IMR-90 (cell line): ENCODE data around the gene PRORP. TPM values are rescaled to one million over a fixed set of nuclear protein-coding genes. Genes with fewer than 3 reads are reported as not detected.

Source experiments
- ATAC-seq: fragments of 200-7000 bp; cut with Tn5 transposase; 2 replicates; pipeline ENCODE4 v1.9.1; 2020; ENCODE audit warnings: low read depth, mild to moderate bottlenecking, moderate library complexity
- BruUV-seq: library from RNA; stranded (reverse); fragments of 400-500 nt; replicated peaks from 2 replicates; lab custom pipeline; 2021; lab: Mats Ljungman, UMichigan
- CTCF ChIA-PET: fragments of 300-600 bp; formaldehyde crosslinking; extraction: SDS; loops from one replicate; lab custom pipeline; 2021; ENCODE audit warnings: antibody characterized with exemption; lab: Yijun Ruan, JAX
- POLR2A ChIA-PET: fragments of 300-600 bp; sonication (Branson Sonifier 250); formaldehyde crosslinking; loops from one replicate; lab custom pipeline; 2022; ENCODE audit warnings: antibody characterized with exemption; ENCODE audit not compliant: unreplicated experiment; lab: Charles Lee
- DNase-seq: peaks from one replicate; pipeline ENCODE4 v3.0.0; 2013
- H2AFZ ChIP-seq: replicated peaks from 2 replicates; pipeline ENCODE3; 2013; ENCODE audit warnings: low read length, mild to moderate bottlenecking; ENCODE audit not compliant: poor library complexity
- H2AK5ac ChIP-seq: 2 replicates; pipeline ENCODE4 v1.6.1; 2013; ENCODE audit warnings: low read depth, low read length, inconsistent platforms
- H2AK9ac ChIP-seq: replicated peaks from 2 replicates; pipeline ENCODE3; 2013; ENCODE audit warnings: mild to moderate bottlenecking, low read depth, low read length, moderate library complexity; ENCODE audit not compliant: poor library complexity
- H2BK120ac ChIP-seq: 2 replicates; pipeline ENCODE4 v1.6.1; 2013; ENCODE audit warnings: low read depth, low read length, inconsistent platforms
- H2BK15ac ChIP-seq: 3 replicates; pipeline ENCODE4 v1.6.1; 2013; ENCODE audit warnings: low read depth, low read length, inconsistent platforms
- H2BK20ac ChIP-seq: 2 replicates; pipeline ENCODE4 v1.6.1; 2013; ENCODE audit warnings: low read depth, mild to moderate bottlenecking, inconsistent platforms, low read length, moderate library complexity
- H2BK5ac ChIP-seq: 2 replicates; pipeline ENCODE4 v1.6.1; 2013; ENCODE audit warnings: mild to moderate bottlenecking, low read depth, low read length, inconsistent platforms; ENCODE audit not compliant: poor library complexity, severe bottlenecking
- H3K14ac ChIP-seq: replicated peaks from 2 replicates; pipeline ENCODE4 v1.6.1; 2013; ENCODE audit warnings: low read depth, low read length, inconsistent platforms
- H3K18ac ChIP-seq: 2 replicates; pipeline ENCODE4 v1.6.1; 2013; ENCODE audit warnings: low read depth, low read length, control low read depth
- H3K23ac ChIP-seq: 2 replicates; pipeline ENCODE4 v1.6.1; 2013; ENCODE audit warnings: low read depth, low read length, inconsistent platforms
- H3K27ac ChIP-seq: 2 replicates; pipeline ENCODE4 v1.5.1; 2013; ENCODE audit warnings: mild to moderate bottlenecking, control low read depth, low read length; ENCODE audit not compliant: insufficient read depth
- H3K27me3 ChIP-seq: 2 replicates; pipeline ENCODE4 v1.6.1; 2013; ENCODE audit warnings: low read length; ENCODE audit not compliant: control insufficient read depth, insufficient read depth
- H3K36me3 ChIP-seq: 2 replicates; pipeline ENCODE4 v1.6.1; 2013; ENCODE audit warnings: low read length, mixed read lengths; ENCODE audit not compliant: control insufficient read depth, insufficient read depth
- H3K4ac ChIP-seq: 2 replicates; pipeline ENCODE4 v1.6.1; 2013; ENCODE audit warnings: low read depth, low read length, inconsistent platforms
- H3K4me1 ChIP-seq: 2 replicates; pipeline ENCODE4 v1.6.1; 2013; ENCODE audit warnings: low read length, mixed read lengths; ENCODE audit not compliant: control insufficient read depth, insufficient read depth
- H3K4me2 ChIP-seq: 2 replicates; pipeline ENCODE4 v1.6.1; 2013; ENCODE audit warnings: low read depth, mild to moderate bottlenecking, control low read depth, low read length, moderate library complexity
- H3K4me3 ChIP-seq: 2 replicates; pipeline ENCODE4 v1.5.1; 2013; ENCODE audit warnings: low read depth, mild to moderate bottlenecking, control low read depth, low read length, moderate library complexity; ENCODE audit not compliant: insufficient read depth
- H3K56ac ChIP-seq: 2 replicates; pipeline ENCODE4 v1.6.1; 2013; ENCODE audit warnings: low read length, inconsistent platforms; ENCODE audit not compliant: insufficient read depth; ENCODE audit errors: extremely low read depth
- H3K79me1 ChIP-seq, 2 experiments: 2 replicates each; pipeline ENCODE4 v1.6.1; 2013; ENCODE audit warnings: low read length in 2 of 2, inconsistent platforms in 1 of 2, low read depth in 1 of 2
- H3K9ac ChIP-seq: 2 replicates; pipeline ENCODE4 v1.6.1; 2013; ENCODE audit warnings: low read depth, low read length, control low read depth
- H3K9me1 ChIP-seq: 2 replicates; pipeline ENCODE4 v1.6.1; 2013; ENCODE audit warnings: low read length, inconsistent platforms; ENCODE audit not compliant: insufficient read depth
- H3K9me3 ChIP-seq: 2 replicates; pipeline ENCODE4 v1.6.1; 2013; ENCODE audit warnings: low read length; ENCODE audit not compliant: control insufficient read depth, insufficient read depth
- H4K20me1 ChIP-seq: 2 replicates; pipeline ENCODE4 v1.6.1; 2013; ENCODE audit warnings: low read length, inconsistent platforms; ENCODE audit not compliant: insufficient read depth
- H4K5ac ChIP-seq: 2 replicates; pipeline ENCODE4 v1.6.1; 2013; ENCODE audit warnings: mild to moderate bottlenecking, low read depth, low read length, control low read depth
- H4K8ac ChIP-seq, 2 experiments: 2 replicates each; pipeline ENCODE4 v1.6.1; 2013; ENCODE audit warnings: low read depth in 2 of 2, low read length in 2 of 2, control low read depth in 1 of 2, inconsistent platforms in 1 of 2
- H4K91ac ChIP-seq: 2 replicates; pipeline ENCODE4 v1.6.1; 2013; ENCODE audit warnings: low read depth, low read length, inconsistent platforms; ENCODE audit not compliant: insufficient read depth
- BHLHE40 ChIP-seq: fragments of 150-350 bp; IDR thresholded peaks from 2 replicates; pipeline ENCODE4 v1.6.1; 2016; ENCODE audit warnings: mild to moderate bottlenecking, low read depth, low read length
- CEBPB ChIP-seq: IDR thresholded peaks from 2 replicates; pipeline ENCODE4 v1.6.1; 2012; ENCODE audit warnings: low read depth, low read length, improper control_type of control experiment
- CHD1 ChIP-seq: IDR thresholded peaks from 2 replicates; pipeline ENCODE4 v1.6.1; 2012; ENCODE audit warnings: low read depth, low read length, improper control_type of control experiment
- FOS ChIP-seq: fragments of 150-350 bp; IDR thresholded peaks from 2 replicates; pipeline ENCODE4 v1.6.1; 2016; ENCODE audit warnings: low read depth, low read length
- MAFK ChIP-seq: IDR thresholded peaks from 2 replicates; pipeline ENCODE4 v1.6.1; 2012; ENCODE audit warnings: low read depth, low read length, improper control_type of control experiment
- MAZ ChIP-seq: IDR thresholded peaks from 2 replicates; pipeline ENCODE4 v1.6.1; 2012; ENCODE audit warnings: low read depth, mild to moderate bottlenecking, low read length, improper control_type of control experiment, moderate library complexity, borderline replicate concordance
- MXI1 ChIP-seq: IDR thresholded peaks from 2 replicates; pipeline ENCODE4 v1.6.1; 2012; ENCODE audit warnings: low read depth, mild to moderate bottlenecking, low read length, moderate library complexity, borderline replicate concordance
- NFE2L2 ChIP-seq: fragments of 150-350 bp; IDR thresholded peaks from 2 replicates; pipeline ENCODE4 v1.6.1; 2016; ENCODE audit warnings: low read depth, mild to moderate bottlenecking, low read length
- POLR2A ChIP-seq: IDR thresholded peaks from 2 replicates; pipeline ENCODE4 v1.6.1; 2012; ENCODE audit warnings: mild to moderate bottlenecking, low read depth, low read length
- RAD21 ChIP-seq: IDR thresholded peaks from 2 replicates; pipeline ENCODE4 v1.6.1; 2012; ENCODE audit warnings: low read length, improper control_type of control experiment
- RCOR1 ChIP-seq: IDR thresholded peaks from 2 replicates; pipeline ENCODE4 v1.6.1; 2012; ENCODE audit warnings: mild to moderate bottlenecking, low read length, improper control_type of control experiment; ENCODE audit not compliant: insufficient replicate concordance
- RFX5 ChIP-seq: IDR thresholded peaks from 2 replicates; pipeline ENCODE4 v1.8.0; 2012; ENCODE audit warnings: low read depth, mild to moderate bottlenecking, low read length, moderate library complexity
- SMC3 ChIP-seq: fragments of 150-350 bp; IDR thresholded peaks from 2 replicates; pipeline ENCODE4 v1.6.1; 2016; ENCODE audit warnings: low read depth, mild to moderate bottlenecking, antibody characterized with exemption, low read length, moderate library complexity
- WGBS, 2 experiments: methylation state at CpG; one replicate each; pipeline versions ENCODE4 v1.1.5 to v1.1.7; 2013; ENCODE audit warnings: missing lambda C conversion rate in 2 of 2; ENCODE audit not compliant: insufficient read length in 1 of 2; ENCODE audit errors: extremely low coverage in 2 of 2; 5-methylcytosine and 5-hydroxymethylcytosine counted together
- dilution Hi-C: fragments of 300-500 bp; cut with HindIII; formaldehyde crosslinking; loops from one replicate; pipeline ENCODE4 v1.14.3; 2018; ENCODE audit warnings: low sequenced_read_pairs; ENCODE audit not compliant: unreplicated experiment
- in situ Hi-C: fragments of 300-500 bp; cut with MboI; formaldehyde crosslinking; loops from 3 replicates; pipeline ENCODE4 v1.14.3; 2019; ENCODE audit warnings: low sequenced_read_pairs, inconsistent platforms, mixed read lengths
- intact Hi-C: fragments of 100-400 bp; cut with micrococcal nuclease; formaldehyde crosslinking; loops from 2 replicates; pipeline ENCODE4 v1.10.0; 2022
- polyA plus RNA-seq, 3 experiments: library from polyadenylated mRNA; depleted of rRNA; stranded (reverse); fragments of >200 nt; gene quantifications; 2 replicates each; pipeline ENCODE4 v1.2.3, GENCODE V29; 2012; ENCODE audit warnings: low replicate concordance in 1 of 3
- total RNA-seq: library from RNA; depleted of rRNA; stranded (reverse); fragments of >200 nt; gene quantifications from 2 replicates; pipeline ENCODE4 v1.2.3, GENCODE V29; 2012
- TF ChIP-seq, protein P1 (sequence below): fragments of 150-350 bp; IDR thresholded peaks from 2 replicates; pipeline ENCODE4 v1.6.1; 2016; ENCODE audit warnings: low read depth, mild to moderate bottlenecking, low read length, moderate library complexity, borderline replicate concordance
- TF ChIP-seq, protein P2 (sequence below): conservative IDR thresholded peaks from 2 replicates; pipeline ENCODE4 v1.5.1; 2012; ENCODE audit warnings: mild to moderate bottlenecking, low read depth, low read length, improper control_type of control experiment
- TF ChIP-seq, protein P3 (sequence below): fragments of 150-350 bp; IDR thresholded peaks from 2 replicates; pipeline ENCODE4 v1.6.1; 2017; ENCODE audit warnings: mild to moderate bottlenecking, antibody characterized with exemption, low read length, low read depth

The PRORP gene
- total and polyA plus RNA-seq, 2 of the 4 experiments (the other 2 are of a cell fraction), result 18.0 to 50.5 TPM

DNA sequence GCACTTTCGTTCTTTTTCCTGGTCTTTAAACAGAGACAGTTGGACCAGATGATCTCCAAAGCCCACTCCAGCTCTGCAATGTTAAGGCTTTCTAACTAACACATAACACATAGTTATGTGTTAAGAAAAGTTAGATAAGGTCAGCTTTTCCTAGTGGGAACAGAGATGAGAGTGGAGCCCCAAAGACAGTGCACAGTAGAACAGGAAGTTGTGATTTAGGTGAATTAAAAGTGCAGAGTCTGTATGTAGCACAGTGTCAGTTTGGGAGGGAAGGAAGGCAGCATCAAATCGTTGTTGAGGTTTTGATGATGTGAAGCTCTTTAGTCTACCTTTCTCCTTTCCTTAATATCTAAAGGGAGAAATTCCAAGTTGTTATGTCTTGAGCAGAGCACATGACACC is 31.7 kb downstream of the PRORP start:
- Histone ChIP-seq H3K9me3 (no peaks in the 10 kb centered on the region), H3K4ac (no peak overlapping the region), H2AK5ac (no peak overlapping the region), H2BK20ac (peak overlapping the region; percentile 70; the same call in 1 of the 2 replicates), H4K5ac (peak overlapping the region; percentile 23; the same call in 1 of the 2 replicates), H3K14ac (no peak overlapping the region), H3K9ac (no peak overlapping the region), H4K8ac (peak overlapping the region in 1 of 2 experiments; percentile 53; a peak in 1 of 4 replicates), H3K4me2 (no peak overlapping the region), H2BK5ac (no peak overlapping the region), H3K23ac (no peak overlapping the region), H4K20me1 (no peaks in the 10 kb centered on the region), H3K27ac (no peak overlapping the region), H2AFZ (no peak overlapping the region), H3K4me1 (peaks cover 8% of the 10 kb centered on the region), H3K79me1 (peaks cover 6 to 34% of the 10 kb centered on the region in 2 experiments), H3K18ac (peak overlapping the region; percentile 23; the same call in 1 of the 2 replicates), H3K36me3 (peaks cover 2% of the 10 kb centered on the region), H3K4me3 (no peak overlapping the region), H4K91ac (no peak overlapping the region), H2BK15ac (no peak overlapping the region), H3K27me3 (no peaks in the 10 kb centered on the region), H2BK120ac (no peak overlapping the region), H2AK9ac (no peak overlapping the region), H3K56ac (no peak overlapping the region), H3K9me1 (peaks cover 2% of the 10 kb centered on the region)
- POLR2A ChIA-PET, result no interaction called here
- in situ Hi-C loops (no loop called here), dilution Hi-C loops (no loop called here), intact Hi-C loops (no loop called here)
- WGBS, 2 experiments, result no CpG with 5 or more reads among the region's 2 CpGs
- TF ChIP-seq MXI1 (no peak), RAD21 (no peak), RFX5 (no peak), POLR2A (no peak), NFE2L2 (no peak), FOS (no peak), SMC3 (no peak), CHD1 (no peak), CEBPB (no peak), MAZ (no peak), MAFK (no peak), RCOR1 (no peak), BHLHE40 (no peak)
- TF ChIP-seq, protein P1, sequence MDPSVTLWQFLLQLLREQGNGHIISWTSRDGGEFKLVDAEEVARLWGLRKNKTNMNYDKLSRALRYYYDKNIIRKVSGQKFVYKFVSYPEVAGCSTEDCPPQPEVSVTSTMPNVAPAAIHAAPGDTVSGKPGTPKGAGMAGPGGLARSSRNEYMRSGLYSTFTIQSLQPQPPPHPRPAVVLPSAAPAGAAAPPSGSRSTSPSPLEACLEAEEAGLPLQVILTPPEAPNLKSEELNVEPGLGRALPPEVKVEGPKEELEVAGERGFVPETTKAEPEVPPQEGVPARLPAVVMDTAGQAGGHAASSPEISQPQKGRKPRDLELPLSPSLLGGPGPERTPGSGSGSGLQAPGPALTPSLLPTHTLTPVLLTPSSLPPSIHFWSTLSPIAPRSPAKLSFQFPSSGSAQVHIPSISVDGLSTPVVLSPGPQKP, result no peak
- TF ChIP-seq, protein P2, sequence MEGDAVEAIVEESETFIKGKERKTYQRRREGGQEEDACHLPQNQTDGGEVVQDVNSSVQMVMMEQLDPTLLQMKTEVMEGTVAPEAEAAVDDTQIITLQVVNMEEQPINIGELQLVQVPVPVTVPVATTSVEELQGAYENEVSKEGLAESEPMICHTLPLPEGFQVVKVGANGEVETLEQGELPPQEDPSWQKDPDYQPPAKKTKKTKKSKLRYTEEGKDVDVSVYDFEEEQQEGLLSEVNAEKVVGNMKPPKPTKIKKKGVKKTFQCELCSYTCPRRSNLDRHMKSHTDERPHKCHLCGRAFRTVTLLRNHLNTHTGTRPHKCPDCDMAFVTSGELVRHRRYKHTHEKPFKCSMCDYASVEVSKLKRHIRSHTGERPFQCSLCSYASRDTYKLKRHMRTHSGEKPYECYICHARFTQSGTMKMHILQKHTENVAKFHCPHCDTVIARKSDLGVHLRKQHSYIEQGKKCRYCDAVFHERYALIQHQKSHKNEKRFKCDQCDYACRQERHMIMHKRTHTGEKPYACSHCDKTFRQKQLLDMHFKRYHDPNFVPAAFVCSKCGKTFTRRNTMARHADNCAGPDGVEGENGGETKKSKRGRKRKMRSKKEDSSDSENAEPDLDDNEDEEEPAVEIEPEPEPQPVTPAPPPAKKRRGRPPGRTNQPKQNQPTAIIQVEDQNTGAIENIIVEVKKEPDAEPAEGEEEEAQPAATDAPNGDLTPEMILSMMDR, result no peak
- TF ChIP-seq, protein P3, sequence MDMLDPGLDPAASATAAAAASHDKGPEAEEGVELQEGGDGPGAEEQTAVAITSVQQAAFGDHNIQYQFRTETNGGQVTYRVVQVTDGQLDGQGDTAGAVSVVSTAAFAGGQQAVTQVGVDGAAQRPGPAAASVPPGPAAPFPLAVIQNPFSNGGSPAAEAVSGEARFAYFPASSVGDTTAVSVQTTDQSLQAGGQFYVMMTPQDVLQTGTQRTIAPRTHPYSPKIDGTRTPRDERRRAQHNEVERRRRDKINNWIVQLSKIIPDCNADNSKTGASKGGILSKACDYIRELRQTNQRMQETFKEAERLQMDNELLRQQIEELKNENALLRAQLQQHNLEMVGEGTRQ, result no peak
- BruUV-seq, result no TSS peak
- CTCF ChIA-PET, result interaction anchor here (0.8 kb wide), 1 partner anchor 9 kb away, joined by 4 read pairs; no protein-coding TSS in a partner anchor
- DNase-seq, result no peak
- peak; percentile 44; the same call in 1 of the 2 replicates for ATAC-seq
